ENCODE data around the gene FOXA3.
A peak's percentile ranks its signal among the peaks of the same experiment; 100 is the strongest.
"Not testable (repeated sequence)": the region's sequence is repeated elsewhere in the genome, so short reads cannot be mapped to it uniquely, and the experiment has no call there.

FOXA3 gene

GRCh38 chr19:45887200-45887710 is 23.1 kb downstream of the FOXA3 start:
- DNase-seq (ENCODE audit: low read depth in 2 of 3, low spot score in 1 of 3): no peak

- no peak for DNase-seq (ENCODE audit: low read depth in 2 of 3, low spot score in 1 of 3)
These were observed 25.2 kb downstream of the FOXA3 start for GRCh38 chr19:45889210-45889885.

- DNase-seq (ENCODE audit: low read depth in 2 of 3, low spot score in 1 of 3): no peak
These were observed 26.8 kb downstream of the FOXA3 start for GRCh38 chr19:45890877-45891276.

- DNase-seq (ENCODE audit: low read depth in 2 of 3, low spot score in 1 of 3): no peak
These were observed 31.4 kb downstream of the FOXA3 start for GRCh38 chr19:45895519-45895972.

GRCh38 chr19:45895983-45896599 is 32.0 kb downstream of the FOXA3 start:
- not testable (repeated sequence) for DNase-seq (ENCODE audit: low read depth in 2 of 3, low spot score in 1 of 3)

- DNase-seq (ENCODE audit: low read depth in 2 of 3, low spot score in 1 of 3): no peak
These were observed 33.2 kb downstream of the FOXA3 start for GRCh38 chr19:45897261-45897812.

- no peak for DNase-seq (ENCODE audit: low read depth in 2 of 3, low spot score in 1 of 3)
These were observed 35.1 kb downstream of the FOXA3 start for GRCh38 chr19:45899253-45899652.

GRCh38 chr19:45899919-45900589 is 35.9 kb downstream of the FOXA3 start:
- DNase-seq (ENCODE audit: low read depth in 2 of 3, low spot score in 1 of 3): no peak

GRCh38 chr19:45900738-45901431 is 36.8 kb downstream of the FOXA3 start:
- no peak for DNase-seq (ENCODE audit: low read depth in 2 of 3, low spot score in 1 of 3)

- no peak for DNase-seq (ENCODE audit: low read depth in 2 of 3, low spot score in 1 of 3)
These were observed 37.3 kb downstream of the FOXA3 start for GRCh38 chr19:45901432-45901911.

GRCh38 chr19:45901912-45902650 is 38.0 kb downstream of the FOXA3 start, which contains the start of gene MYPOP:
MYPOP (minus strand) TSS chr19:45902613; CDS start chr19:45901773, 840 bp downstream.
- no peak for DNase-seq (ENCODE audit: low read depth in 2 of 3, low spot score in 1 of 3)

- DNase-seq (ENCODE audit: low read depth in 2 of 3, low spot score in 1 of 3): peak; percentile 97 to 99 (median 98)
These were observed 38.8 kb downstream of the FOXA3 start for GRCh38 chr19:45902651-45903625.

GRCh38 chr19:45905011-45905410 is 40.9 kb downstream of the FOXA3 start:
- no peak for DNase-seq (ENCODE audit: low read depth in 2 of 3, low spot score in 1 of 3)

- no peak for DNase-seq (ENCODE audit: low read depth in 2 of 3, low spot score in 1 of 3)
These were observed 42.1 kb downstream of the FOXA3 start for GRCh38 chr19:45906221-45906620.

- DNase-seq (ENCODE audit: low read depth in 2 of 3, low spot score in 1 of 3): no peak
These were observed 44.8 kb downstream of the FOXA3 start for GRCh38 chr19:45908956-45909355.

- DNase-seq (ENCODE audit: low read depth in 2 of 3, low spot score in 1 of 3): no peak
These were observed 47.2 kb downstream of the FOXA3 start for GRCh38 chr19:45911291-45911690.

GRCh38 chr19:45913874-45914830 is 50.0 kb downstream of the FOXA3 start, which contains the start of gene NANOS2:
NANOS2 (minus strand) TSS chr19:45914778; CDS start chr19:45914693, 85 bp downstream.
- DNase-seq (ENCODE audit: low read depth in 2 of 3, low spot score in 1 of 3): no peak

Data from stimulated activated CD4-positive, alpha-beta T cell treated with anti-CD3 and anti-CD28 coated beads, Interleukin-12 subunit alpha, Interleukin-12 subunit beta, amount 100 ng/mL, for 48 hours (primary cell).